ENCODE results near the gene CHURC1. TPM values are rescaled to one million over a fixed set of nuclear protein-coding genes. Genes with fewer than 3 reads are reported as not detected.

The CHURC1 gene
- total and polyA plus RNA-seq, 2 experiments from 2014 or later, result 42.0 to 218 TPM

- TF ChIP-seq EZH2 (IDR thresholded peaks at IDR 0.05; ENCODE audit: low read depth, unreplicated experiment) (no peak), POLR2AphosphoS5 (IDR thresholded peaks at IDR 0.05; ENCODE audit: low read depth) (no peak), JUNB (IDR thresholded peaks at IDR 0.05; ENCODE audit: unreplicated experiment) (no peak), REST (IDR thresholded peaks at IDR 0.05; ENCODE audit: unreplicated experiment) (no peak), ZNF462 (CRISPR knock-in tag; IDR thresholded peaks at IDR 0.05) (no peak), EZH2phosphoT487 (IDR thresholded peaks at IDR 0.05; ENCODE audit: unreplicated experiment) (no peak), NANOG (IDR thresholded peaks at IDR 0.05; ENCODE audit: borderline replicate concordance) (no peak), STAT1 (IDR thresholded peaks at IDR 0.05; ENCODE audit: unreplicated experiment) (no peak), CREB1 (CRISPR knock-in tag; IDR thresholded peaks at IDR 0.05; ENCODE audit: low read depth) (no peak), CTCF (conservative IDR thresholded peaks at IDR 0.05; ENCODE audit: low read depth in 2 of 2) (no peak), ZNF331 (CRISPR knock-in tag; IDR thresholded peaks at IDR 0.05; ENCODE audit: low read depth) (no peak), ZNF114 (CRISPR knock-in tag; IDR thresholded peaks at IDR 0.05) (no peak)
- TF ChIP-seq, protein P1, sequence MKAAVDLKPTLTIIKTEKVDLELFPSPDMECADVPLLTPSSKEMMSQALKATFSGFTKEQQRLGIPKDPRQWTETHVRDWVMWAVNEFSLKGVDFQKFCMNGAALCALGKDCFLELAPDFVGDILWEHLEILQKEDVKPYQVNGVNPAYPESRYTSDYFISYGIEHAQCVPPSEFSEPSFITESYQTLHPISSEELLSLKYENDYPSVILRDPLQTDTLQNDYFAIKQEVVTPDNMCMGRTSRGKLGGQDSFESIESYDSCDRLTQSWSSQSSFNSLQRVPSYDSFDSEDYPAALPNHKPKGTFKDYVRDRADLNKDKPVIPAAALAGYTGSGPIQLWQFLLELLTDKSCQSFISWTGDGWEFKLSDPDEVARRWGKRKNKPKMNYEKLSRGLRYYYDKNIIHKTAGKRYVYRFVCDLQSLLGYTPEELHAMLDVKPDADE (IDR thresholded peaks at IDR 0.05), result no peak
- H3K36me3 ChIP-seq (ENCODE audit: insufficient read depth), result no peaks in the 10 kb centered on the region
- no peak overlapping the region for H3K4me3 ChIP-seq
- Mint-ChIP-seq H3K36me3 (ENCODE audit: low read depth) (no peaks in the 10 kb centered on the region), H3K9me3 (no peaks in the 10 kb centered on the region), H3K27me3 (ENCODE audit: insufficient read depth, low read depth, poor library complexity) (no peaks in the 10 kb centered on the region), H3K4me3 (no peak overlapping the region), H3K27ac (no peak overlapping the region), H3K4me1 (peaks cover 13% of the 10 kb centered on the region)
- H3K9me2 ChIP-seq (ENCODE audit: insufficient read depth), result peaks cover 5% of the 10 kb centered on the region; the same call in 1 of the 2 replicates
- H3K27ac ChIP-seq (ENCODE audit: low read depth), result no peak overlapping the region
- no peak for ATAC-seq
- no peak for DNase-seq (ENCODE audit: low spot score)
- H3F3A ChIP-seq (replicated peaks; ENCODE audit: low read depth), result no peaks in the 10 kb centered on the region
- no peak overlapping the region for H2AFZ ChIP-seq
- H3K27me3 ChIP-seq (ENCODE audit: insufficient read depth), result no peaks in the 10 kb centered on the region
- no peak overlapping the region for H3K4me2 ChIP-seq
- H3K79me2 ChIP-seq (replicated peaks; ENCODE audit: insufficient read depth), result no peaks in the 10 kb centered on the region
- no peaks in the 10 kb centered on the region for H4K20me1 ChIP-seq (replicated peaks; ENCODE audit: insufficient read depth)
- H3K4me1 ChIP-seq (ENCODE audit: insufficient read depth), result peaks cover 7% of the 10 kb centered on the region
These were observed 45.9 kb upstream of the CHURC1 start for GRCh38 chr14:64868379-64868778.
